GM21423 (cell line): ENCODE data around the gene STMN3.
A peak's percentile ranks its signal among the peaks of the same experiment; 100 is the strongest.
"Not testable (repeated sequence)": the region's sequence is repeated elsewhere in the genome, so short reads cannot be mapped to it uniquely, and the experiment has no call there.

Source experiments
- ATAC-seq: cut with Tn5 transposase; IDR thresholded peaks from one replicate; pipeline ENCODE4 v1.9.1; 2021; ENCODE audit warnings: mild to moderate bottlenecking, moderate library complexity; ENCODE audit not compliant: unreplicated experiment

The STMN3 gene

GRCh38 chr20:63678667-63679465 lies 25.6 kb upstream of the STMN3 start:
- no peak for ATAC-seq

- no peak for ATAC-seq
Observed at GRCh38 chr20:63678071-63678470, 24.8 kb upstream of the STMN3 start.

- ATAC-seq, result no peak
Observed at GRCh38 chr20:63675681-63676368, 22.6 kb upstream of the STMN3 start.

DNA sequence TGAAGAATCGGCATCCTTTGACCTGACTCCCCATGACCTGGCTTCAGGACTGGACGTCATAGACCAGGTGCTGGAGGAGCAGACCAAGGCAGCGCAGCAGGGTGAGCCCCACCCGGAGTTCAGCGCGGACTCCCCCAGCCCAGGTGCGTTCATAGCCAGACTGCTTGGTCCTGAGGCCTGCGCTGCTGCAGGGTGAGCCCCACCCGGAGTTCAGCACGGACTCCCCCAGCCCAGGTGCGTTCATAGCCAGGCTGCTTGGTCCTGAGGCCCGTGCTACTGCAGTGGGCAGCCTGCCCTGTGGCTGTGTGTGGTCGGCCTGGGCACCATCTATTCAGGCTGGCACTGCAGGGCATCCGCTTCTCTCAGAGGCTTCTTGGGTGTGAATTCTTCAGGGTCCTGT lies 20.7 kb upstream of the STMN3 start:
- no peak for ATAC-seq

DNA sequence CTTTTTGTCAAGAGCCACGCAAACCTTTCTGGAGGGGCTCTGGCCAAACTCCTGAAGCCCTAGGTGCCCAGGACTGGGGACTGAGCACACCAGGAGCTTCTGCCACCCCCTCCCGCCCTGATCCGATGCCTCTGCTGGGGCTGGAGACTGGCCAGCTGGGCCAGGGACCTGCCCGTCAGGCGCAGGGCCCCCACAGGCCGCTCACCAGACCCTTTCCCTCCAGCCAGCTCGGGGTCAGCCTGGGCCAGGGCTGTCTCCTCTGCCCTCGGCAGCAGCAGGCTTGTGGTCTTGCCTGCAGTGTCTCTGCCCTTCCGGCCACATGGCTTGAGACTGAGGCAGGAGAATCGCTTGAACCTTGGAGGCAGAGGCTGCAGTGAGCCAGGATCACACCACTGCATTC lies 19.4 kb upstream of the STMN3 start:
- no peak for ATAC-seq

DNA sequence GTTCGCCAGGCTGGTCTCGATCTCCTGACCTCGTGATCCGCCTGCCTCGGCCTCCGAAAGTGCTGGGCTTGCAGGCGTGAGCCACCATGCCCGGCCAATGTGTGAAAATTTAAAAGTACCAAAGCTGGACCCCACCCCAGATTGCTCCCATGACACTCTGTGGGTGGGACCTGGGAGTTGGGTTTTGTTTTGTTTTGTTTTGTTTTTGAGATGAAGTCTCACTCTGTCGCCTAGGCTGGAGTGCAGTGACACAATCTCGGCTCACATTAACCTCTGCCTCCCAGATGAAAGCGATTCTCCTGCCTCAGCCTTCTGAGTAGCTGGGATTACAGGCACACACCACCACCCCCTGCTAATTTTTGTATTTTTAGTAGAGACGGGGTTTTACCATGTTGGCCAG lies 18.5 kb upstream of the STMN3 start:
- not testable (repeated sequence) for ATAC-seq

DNA sequence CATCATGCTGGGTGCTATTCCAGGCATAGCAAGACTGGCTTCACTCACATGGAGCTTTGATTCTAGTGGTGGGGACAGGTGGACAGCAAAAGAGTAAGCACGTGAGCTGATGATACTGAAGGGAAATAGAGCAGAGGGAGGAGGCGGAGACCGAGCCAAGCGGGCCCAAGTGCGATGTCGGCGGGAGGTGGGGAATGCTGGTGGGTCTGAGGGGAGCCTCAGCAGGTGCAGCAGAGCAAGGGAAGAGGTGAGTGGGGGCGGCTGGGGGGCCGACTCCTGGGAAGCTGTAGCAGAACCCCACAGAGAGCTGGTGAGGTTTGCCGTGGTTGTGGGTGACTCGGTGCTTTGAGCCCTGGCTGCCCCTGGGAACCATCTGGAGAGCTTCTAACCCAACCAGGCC lies 15.1 kb upstream of the STMN3 start:
- no peak for ATAC-seq

GRCh38 chr20:63667858-63668257 lies 14.6 kb upstream of the STMN3 start:
- no peak for ATAC-seq

DNA sequence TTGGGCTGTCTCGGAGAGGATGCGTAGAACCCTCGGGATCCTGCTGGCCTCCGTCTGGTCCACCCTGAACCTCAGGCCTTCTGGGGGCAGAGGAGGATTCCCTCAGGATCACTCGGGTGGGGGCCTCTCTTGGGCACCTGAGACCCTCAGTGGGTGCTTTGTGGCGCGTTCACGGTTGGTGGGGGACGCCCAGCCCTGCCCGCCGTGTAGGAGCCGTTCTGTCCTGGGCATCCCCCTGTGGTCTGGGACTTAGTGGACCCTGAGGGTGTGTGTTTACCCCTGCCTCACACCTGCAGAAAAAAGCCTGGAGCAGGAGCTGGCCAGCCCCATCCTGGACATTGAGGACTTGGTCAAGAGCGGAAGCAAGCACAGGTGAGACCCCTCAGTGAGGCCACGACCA lies 12.5 kb upstream of the STMN3 start:
- ATAC-seq, result no peak

- ATAC-seq, result no peak
Observed at GRCh38 chr20:63664861-63665594, 11.8 kb upstream of the STMN3 start.

- ATAC-seq, result no peak
Observed at GRCh38 chr20:63664143-63664851, 11.1 kb upstream of the STMN3 start.

DNA sequence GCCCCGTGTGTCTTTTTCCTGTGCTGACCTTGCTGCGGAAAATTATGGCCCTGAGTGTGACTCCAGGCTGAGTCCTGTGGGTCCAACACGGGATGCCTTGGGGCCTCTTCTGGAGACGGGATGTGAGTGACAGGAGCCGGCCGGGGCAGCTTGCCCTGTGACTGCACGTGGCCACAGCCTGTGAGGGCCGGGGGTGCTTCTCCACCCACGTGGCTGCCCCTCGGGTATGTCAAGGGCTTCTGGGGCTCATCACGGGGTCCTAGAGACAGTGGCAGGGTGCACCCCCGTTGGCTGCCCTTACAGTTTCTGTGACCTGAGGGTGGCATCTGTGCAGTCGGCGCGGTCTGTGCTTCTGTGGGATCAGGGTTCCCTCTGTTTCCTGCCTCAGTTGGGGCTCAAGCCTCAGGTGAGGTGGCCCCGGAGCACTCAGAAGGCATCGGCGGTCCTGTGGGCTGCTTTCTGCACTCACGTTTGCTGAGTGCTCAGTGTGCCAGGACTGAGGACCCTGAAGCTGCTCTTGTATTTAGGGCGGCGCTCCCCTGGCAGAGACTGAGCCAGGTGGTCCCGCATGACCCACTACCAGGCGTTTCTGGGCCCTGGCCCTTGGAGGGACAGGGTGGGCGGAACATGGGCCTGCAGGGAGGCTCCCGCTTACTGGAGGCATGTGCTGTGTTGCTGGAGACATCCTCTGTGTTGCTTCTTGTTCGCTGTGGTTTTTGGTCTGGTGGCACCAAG lies 10.3 kb upstream of the STMN3 start:
- ATAC-seq, result no peak

GRCh38 chr20:63662813-63663189 lies 9.6 kb upstream of the STMN3 start:
- no peak for ATAC-seq

DNA sequence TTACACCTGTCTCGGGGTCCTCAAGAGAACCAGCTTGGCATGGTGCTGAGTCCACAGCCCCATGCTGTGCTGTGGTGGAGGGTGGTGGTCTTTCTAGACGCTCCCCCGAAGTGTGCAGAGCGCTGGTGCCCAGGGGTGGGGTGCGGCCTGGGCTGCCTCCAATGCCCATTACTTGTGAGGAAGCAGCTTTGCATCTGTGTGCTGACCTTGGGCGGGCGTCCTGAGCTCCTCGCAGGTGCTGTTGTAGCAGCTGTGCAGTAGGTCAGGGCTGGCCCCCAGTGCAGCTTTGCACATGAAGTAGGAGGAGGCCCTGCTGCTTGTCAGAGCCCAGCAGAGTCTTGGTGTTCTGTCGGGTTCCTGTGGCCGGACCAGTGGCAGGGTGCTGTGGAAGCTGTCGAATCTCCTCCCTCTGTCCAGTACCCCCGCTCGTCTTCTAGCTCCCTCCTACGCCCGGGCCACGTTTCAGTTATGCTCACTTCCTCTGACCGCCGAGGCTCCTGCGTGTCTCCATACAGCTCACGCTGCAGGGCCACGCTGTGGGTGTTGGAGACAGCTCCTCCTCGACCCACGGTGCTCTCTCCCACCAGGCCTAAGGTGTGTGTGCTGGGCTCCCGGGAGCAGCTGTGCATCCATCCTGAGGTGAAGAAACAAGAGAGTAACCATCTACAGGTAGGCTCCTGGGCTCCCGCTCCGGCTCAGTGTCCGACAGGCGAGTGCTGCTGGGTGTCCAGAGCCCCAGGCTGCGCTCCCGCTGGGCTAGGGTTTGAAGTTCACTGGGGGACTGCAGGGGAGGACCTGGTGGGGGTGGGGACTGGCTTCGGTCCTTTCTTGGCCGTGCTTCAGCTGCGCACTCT lies 9.0 kb upstream of the STMN3 start:
- no peak for ATAC-seq

- ATAC-seq, result no peak
Observed at GRCh38 chr20:63661108-63661507, 7.9 kb upstream of the STMN3 start.

DNA sequence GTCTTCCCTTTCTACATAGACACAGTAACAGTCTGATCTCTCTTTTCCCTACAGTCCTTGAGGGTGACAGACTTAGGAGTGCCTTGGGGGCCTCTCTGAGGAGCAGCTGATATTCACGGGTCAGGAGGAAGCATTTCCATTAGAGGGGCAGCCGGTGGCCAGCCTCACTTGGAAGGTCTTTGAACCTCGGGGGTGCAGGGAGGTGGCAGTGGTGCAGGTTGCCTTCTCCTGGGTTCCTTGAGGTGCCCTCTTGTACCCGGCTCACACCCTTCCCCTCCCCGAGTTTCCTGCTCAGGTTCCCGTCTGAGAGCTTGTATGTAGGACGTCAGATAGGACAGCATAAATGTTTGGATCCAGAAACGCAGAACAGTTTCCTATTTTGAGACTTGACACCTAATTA lies 7.4 kb upstream of the STMN3 start:
- ATAC-seq, result no peak

- not testable (repeated sequence) for ATAC-seq
Observed at GRCh38 chr20:63660174-63660573, 7.0 kb upstream of the STMN3 start.

DNA sequence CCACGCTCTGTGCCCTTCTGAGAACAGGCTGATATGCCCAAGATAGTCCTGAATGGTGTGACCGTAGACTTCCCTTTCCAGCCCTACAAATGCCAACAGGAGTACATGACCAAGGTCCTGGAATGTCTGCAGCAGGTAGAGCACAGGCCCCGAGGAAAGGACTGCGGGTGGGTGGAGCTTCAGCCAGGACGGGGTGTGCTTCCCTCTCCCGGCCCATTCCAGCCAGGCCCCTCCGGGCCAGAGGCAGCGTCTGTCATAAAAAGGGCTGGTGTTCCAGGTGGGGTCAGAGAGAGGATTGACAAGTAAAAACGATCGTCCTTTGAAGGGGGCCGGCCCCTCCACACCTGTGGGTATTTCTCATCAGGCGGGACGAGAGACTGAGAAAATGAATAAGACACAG lies 6.1 kb upstream of the STMN3 start:
- no peak for ATAC-seq

DNA sequence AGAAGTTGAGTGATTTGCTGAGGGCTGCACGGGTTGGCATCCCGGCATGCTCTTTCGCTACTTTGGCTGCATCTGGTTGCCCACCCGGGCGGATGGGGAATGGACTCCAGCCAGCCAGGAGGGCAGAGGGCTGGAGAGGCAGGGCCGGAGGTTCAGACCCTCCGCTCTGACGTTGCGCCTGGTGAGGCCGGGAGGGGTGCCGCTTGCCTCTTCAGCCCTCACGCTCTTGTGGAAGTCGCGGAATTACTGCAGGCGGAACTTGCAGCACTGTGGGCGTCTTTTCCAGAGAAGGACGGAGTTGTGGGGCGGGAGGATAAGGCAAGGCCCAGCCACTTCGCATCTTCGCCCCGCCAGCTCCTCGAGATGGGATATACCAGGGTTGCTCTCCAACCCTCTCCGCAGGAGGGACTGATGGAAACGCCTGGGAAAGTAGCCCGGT lies 5.5 kb upstream of the STMN3 start:
- ATAC-seq, result peak; percentile 21
